ENCODE data around the gene ANKZF1. TPM values are rescaled to one million over a fixed set of nuclear protein-coding genes. Genes with fewer than 3 reads are reported as not detected.

ANKZF1 gene
- total and polyA plus RNA-seq, 2 of the 8 experiments (the other 6 are each of a cell fraction or from before 2014, with no cell fraction given): 32.5 to 50.1 TPM

DNA sequence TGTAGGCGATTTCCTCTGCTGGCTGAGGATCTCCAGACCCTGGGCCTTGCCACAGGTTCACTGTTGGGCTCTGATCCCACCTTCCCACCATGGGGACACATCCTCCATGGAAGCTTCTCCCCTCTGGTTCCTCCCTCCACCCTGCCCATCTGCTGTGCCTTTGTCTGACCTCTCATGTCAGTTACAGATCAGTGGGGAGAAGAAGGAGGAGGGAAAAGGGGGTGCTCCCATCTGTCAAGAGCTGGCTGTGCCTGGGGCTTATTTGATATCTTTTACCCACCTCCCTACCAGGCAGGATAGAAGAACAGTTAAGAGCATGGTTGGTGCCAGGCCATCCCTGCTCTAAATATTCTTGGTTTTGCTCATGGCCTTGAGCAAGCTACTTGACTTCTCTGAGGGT, 37.3 kb downstream of the ANKZF1 start:
- Histone ChIP-seq H3K4me2 (ENCODE audit: insufficient read depth in 1 of 2, low read depth in 2 of 2, low read length in 2 of 2) (no peak overlapping the region), H2BK12ac (ENCODE audit: low read depth, low read length) (no peak overlapping the region), H2BK20ac (ENCODE audit: low read length) (no peak overlapping the region), H2AK5ac (ENCODE audit: low read depth, low read length) (no peak overlapping the region), H3K27me3 (replicated peaks in 1 of 4; ENCODE audit: control insufficient read depth in 3 of 4, extremely low read depth in 1 of 4, insufficient read depth in 3 of 4, low read length in 3 of 4) (peaks cover 0 to 3% (median under 1%) of the 10 kb centered on the region in 4 experiments; a peak in 2 of 7 replicates), H3K4me1 (replicated peaks in 1 of 4; ENCODE audit: control insufficient read depth in 3 of 4, insufficient read depth in 4 of 4, low read length in 3 of 4) (no peaks in the 10 kb centered on the region), H3K4me3 (ENCODE audit: extremely low read depth in 1 of 4, insufficient read depth in 2 of 4, low read depth in 3 of 4, low read length in 4 of 4) (no peak overlapping the region), H3K9ac (replicated peaks in 1 of 4; ENCODE audit: extremely low read depth in 1 of 4, low read depth in 3 of 4, low read length in 3 of 4) (no peak overlapping the region), H4K20me1 (replicated peaks in 1 of 2; ENCODE audit: control insufficient read depth in 1 of 2, insufficient read depth in 2 of 2, low read length in 2 of 2) (no peaks in the 10 kb centered on the region), H2BK15ac (ENCODE audit: low read length) (no peak overlapping the region), H4K91ac (replicated peaks; ENCODE audit: insufficient read length, low read length) (no peak overlapping the region), H3K14ac (ENCODE audit: insufficient read length) (no peak overlapping the region), H3K4ac (replicated peaks; ENCODE audit: insufficient read length, low read depth, low read length) (no peak overlapping the region), H4K5ac (ENCODE audit: insufficient read length, low read depth, low read length) (no peak overlapping the region), H2BK5ac (ENCODE audit: low read depth, low read length) (no peak overlapping the region), H2AFZ (ENCODE audit: low read length) (no peak overlapping the region), H2BK120ac (replicated peaks; ENCODE audit: low read depth, low read length) (no peak overlapping the region), H3K23ac (ENCODE audit: insufficient read length) (no peak overlapping the region), H3K36me3 (ENCODE audit: control insufficient read depth in 2 of 4, insufficient read depth in 4 of 4, low read length in 3 of 4) (no peaks in the 10 kb centered on the region), H3K27ac (ENCODE audit: low read depth, low read length) (no peak overlapping the region), H3K23me2 (ENCODE audit: low read depth, low read length) (no peaks in the 10 kb centered on the region), H3K18ac (ENCODE audit: extremely low read depth, low read length) (no peak overlapping the region), H3K9me3 (ENCODE audit: insufficient read depth in 2 of 2, low read depth in 1 of 2, low read length in 1 of 2) (no peaks in the 10 kb centered on the region), H4K8ac (ENCODE audit: extremely low read depth, insufficient read depth, low read length) (no peak overlapping the region), H3K79me1 (ENCODE audit: low read depth, low read length) (no peaks in the 10 kb centered on the region), H3K79me2 (ENCODE audit: control insufficient read depth in 1 of 2, insufficient read depth in 2 of 2, low read length in 2 of 2) (no peaks in the 10 kb centered on the region), H3K56ac (replicated peaks; ENCODE audit: insufficient read length, low read depth, low read length) (no peak overlapping the region)
- TF ChIP-seq TBP (IDR thresholded peaks at IDR 0.05; ENCODE audit: low read depth, low read length) (no peak), BCL11A (IDR thresholded peaks at IDR 0.05; ENCODE audit: low read depth in 2 of 2, low read length in 2 of 2) (no peak), ZNF274 (IDR thresholded peaks at IDR 0.05; ENCODE audit: borderline replicate concordance, extremely low read depth, low read length) (no peak), CBX8 (IDR thresholded peaks at IDR 0.05; ENCODE audit: borderline replicate concordance, low read depth, low read length) (no peak), KDM5A (IDR thresholded peaks at IDR 0.05; ENCODE audit: low read length) (no peak), HDAC2 (IDR thresholded peaks at IDR 0.05; ENCODE audit: borderline replicate concordance in 1 of 2, low read depth in 2 of 2, low read length in 2 of 2) (no peak), SP4 (IDR thresholded peaks at IDR 0.05; ENCODE audit: low read length) (no peak), SP2 (IDR thresholded peaks at IDR 0.05; ENCODE audit: low read length) (no peak), CHD2 (IDR thresholded peaks at IDR 0.05; ENCODE audit: low read length) (no peak), FOSL1 (IDR thresholded peaks at IDR 0.05; ENCODE audit: insufficient read depth, low read depth, low read length) (no peak), GTF2F1 (IDR thresholded peaks at IDR 0.05; ENCODE audit: borderline replicate concordance, low read depth, low read length) (no peak), POU5F1 (IDR thresholded peaks at IDR 0.05; ENCODE audit: low read depth, low read length) (no peak), BACH1 (IDR thresholded peaks at IDR 0.05; ENCODE audit: low read length) (no peak), CBX5 (IDR thresholded peaks at IDR 0.05; ENCODE audit: low read depth, low read length) (no peak)
- DNase-seq (ENCODE audit: low read depth in 1 of 2, low spot score in 2 of 2) (no peak), FAIRE-seq (no peak)
- POLR2A ChIA-PET (ENCODE audit: partially characterized antibody): interaction anchor here (0.6 kb wide), 1 partner anchor 869 kb away, joined by 3 read pairs; no protein-coding TSS in a partner anchor
- WGBS, 2 experiments (ENCODE audit: extremely low coverage in 1 of 2, insufficient coverage in 1 of 2, insufficient read length in 1 of 2, insufficient replicate concordance in 2 of 2, low coverage in 1 of 2, low lambda C conversion rate in 2 of 2, missing lambda C conversion rate in 1 of 2): 100% methylated on average over 1 of the region's 1 CpG; no CpG with 5 or more reads in 1 of the 2 experiments
- CTCF ChIA-PET (ENCODE audit: partially characterized antibody): interaction anchor here (1.3 to 4.9 kb wide), 3 partner anchors 10 to 28 kb away, joined by 3 to 25 read pairs (median 6); partner anchors contain the start of gene DNAJB2
